GM18861 (cell line): ENCODE measurements around the gene DENND1B.
"Not testable (repeated sequence)": the region's sequence is repeated elsewhere in the genome, so short reads cannot be mapped to it uniquely, and the experiment has no call there.

ENCODE experiments used
- ATAC-seq: cut with Tn5 transposase; IDR thresholded peaks from one replicate; pipeline ENCODE4 v1.9.1; 2021; ENCODE audit not compliant: unreplicated experiment

The DENND1B gene

DNA sequence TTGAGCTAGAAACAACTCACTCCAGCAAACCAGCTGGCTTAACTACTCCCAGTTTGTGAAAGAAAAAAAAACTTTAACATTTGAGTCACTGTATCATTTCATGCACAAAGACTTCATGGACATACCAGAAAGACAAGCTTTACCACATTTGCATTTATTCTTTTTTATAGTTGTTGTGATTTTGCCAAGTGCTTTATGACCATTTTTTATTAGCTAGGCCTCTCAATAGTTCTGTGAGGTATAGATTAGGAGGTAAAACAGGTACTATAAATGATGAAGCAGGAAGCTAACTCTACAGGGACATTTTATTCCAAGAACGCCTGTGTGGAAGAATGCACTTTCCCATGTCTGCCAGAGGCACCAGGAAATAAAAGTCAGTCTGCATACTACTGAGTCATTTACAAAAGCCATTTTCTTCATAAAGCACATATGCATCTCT, 8.2 kb upstream of the DENND1B start:
- no peak for ATAC-seq

DNA sequence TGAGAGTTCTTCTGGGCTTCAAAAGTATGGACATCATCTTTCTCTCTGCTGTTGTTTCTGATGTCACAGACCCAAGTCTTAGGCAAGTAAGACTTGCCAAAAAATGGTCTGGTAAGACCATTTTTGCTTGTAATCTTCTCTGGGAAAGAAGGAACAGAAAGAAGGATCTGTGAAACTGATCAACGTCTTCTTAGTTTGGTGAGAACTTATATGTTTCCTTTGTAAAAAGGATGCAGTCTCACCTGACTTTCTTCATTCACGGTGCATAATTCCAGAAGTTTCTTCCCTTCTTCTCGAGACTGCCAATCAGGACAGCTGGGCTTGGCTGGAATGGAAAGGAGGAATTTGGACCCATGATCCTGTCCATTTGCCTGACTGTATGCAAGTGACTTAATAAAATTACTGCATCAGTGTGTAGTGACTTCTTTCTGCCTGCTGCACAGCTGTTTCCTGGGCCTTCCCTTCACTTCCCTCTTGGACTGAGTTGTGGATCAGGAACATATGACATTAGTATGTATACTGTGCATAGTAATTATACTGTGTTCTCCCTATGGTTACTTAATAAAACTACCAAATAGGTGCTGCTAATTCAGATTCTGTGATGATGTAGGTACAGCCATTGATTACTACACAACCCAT, 7.6 kb upstream of the DENND1B start:
- no peak for ATAC-seq

- ATAC-seq, result no peak
Measured at GRCh38 chr1:197781968-197782721, 6.9 kb upstream of the DENND1B start.

- ATAC-seq, result no peak
Measured at GRCh38 chr1:197779921-197780320, 4.6 kb upstream of the DENND1B start.

GRCh38 chr1:197778366-197778945, 3.2 kb upstream of the DENND1B start:
- no peak for ATAC-seq

DNA sequence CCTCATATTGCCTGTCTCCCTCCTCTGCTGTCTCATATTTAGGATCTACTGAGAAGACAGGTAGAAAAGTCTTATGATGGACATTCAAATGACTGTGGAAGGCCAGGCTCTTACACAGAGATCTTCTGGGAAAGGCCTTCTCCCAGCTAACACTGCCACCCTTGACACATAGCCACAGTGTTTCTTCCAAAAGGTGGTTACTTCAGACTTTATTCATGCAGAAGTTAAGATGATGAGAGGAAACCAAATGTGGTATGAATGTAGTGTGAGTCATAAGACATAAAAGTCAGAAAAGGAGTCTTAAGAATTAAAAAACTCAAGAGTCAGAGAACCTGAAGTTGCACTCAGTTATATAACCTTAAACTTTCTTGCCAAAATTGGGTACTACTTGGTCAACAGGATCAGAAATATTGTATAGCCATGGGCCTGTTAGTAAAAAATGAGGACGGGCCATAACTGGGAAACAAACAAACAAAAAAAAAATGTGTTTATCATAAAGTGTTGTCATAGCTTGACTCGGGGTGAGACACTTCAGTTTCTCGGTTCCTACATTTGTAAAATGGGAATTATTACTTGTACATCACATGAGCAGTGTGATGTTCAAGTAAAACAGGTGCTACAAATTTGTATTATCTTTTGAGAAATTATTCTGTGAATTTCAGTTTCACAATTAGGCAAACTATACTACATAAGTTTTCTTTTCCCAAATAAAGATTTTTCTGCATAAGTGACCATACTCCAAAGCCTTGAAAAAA, 1.2 kb upstream of the DENND1B start:
- peak; percentile 30 for ATAC-seq

DNA sequence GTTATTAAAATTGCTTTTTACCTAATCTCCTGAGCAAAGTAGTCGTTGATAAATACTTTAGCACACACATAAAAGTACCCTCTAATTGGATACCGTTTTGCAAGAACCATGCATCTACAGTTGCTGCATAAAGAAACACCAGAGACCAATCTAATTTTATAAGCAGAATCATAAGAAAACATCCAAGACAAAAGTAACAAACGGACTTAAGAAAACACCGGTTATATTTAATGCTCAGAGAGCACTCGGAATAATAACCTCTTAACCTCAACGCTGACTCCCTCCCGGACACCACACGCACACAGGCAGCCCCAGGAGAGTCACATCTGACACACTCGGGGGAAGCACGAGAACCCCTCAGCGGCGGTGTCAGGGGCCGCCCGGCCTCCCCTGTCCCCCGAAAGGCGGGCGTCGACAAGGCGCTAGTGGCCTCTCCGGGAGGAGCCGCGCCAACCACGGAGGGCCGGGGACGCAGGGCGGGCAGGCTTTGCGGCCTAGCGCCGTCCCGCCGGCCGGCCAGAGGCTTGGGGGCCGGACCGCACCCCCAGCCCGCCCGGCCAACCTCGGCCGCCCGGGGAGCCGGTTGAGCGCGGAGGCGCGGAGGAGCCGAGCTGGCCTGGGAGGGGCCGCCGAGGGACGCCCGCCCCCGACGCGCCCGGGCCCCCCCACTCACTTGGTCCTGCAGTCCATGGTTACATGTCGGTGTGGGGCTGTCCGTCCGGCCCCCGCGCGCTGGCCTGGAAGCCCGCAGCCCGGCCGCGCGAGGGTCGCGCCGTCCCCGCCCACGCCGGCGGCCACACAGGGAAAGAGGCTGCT, 606 bp downstream of the DENND1B start:
- peak; percentile 24 for ATAC-seq

DNA sequence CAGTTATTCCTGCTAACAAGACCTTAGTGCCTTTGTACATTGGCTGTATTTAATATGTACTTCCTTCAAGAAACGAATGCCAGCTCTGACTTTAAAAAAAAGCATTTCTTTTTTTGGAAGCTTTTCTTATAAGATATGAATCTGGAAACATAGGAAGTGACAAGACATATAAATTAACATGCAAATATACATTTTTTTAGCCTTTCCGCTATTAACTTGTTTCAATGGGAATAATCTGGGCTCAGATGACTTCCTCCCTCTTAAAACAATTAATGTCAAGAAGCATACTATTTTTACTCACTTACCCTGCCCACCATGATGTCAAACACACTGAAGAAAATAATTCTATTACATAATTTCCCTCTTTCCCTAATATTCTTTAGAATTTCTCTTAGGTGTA, 1.4 kb downstream of the DENND1B start:
- ATAC-seq, result no peak

- no peak for ATAC-seq
Measured at GRCh38 chr1:197771904-197772556, 3.2 kb downstream of the DENND1B start.

DNA sequence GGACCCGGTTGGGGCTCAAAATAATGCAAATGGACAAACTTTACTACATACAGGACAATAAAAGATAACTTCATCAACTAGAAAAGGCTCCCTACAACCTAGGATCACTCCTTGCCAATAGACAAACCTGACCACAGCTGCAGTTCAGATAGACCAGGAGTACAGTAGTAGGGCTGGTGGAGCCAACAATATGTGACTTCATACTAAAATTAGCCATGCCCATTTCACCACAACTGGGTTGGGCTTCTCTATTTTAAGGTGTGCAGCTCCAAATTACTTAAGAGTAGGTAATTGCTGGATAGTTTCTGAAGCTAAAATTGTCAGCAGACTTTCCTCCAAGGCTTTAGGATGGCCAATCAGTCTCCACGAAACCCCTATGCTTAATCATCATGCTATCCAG, 3.9 kb downstream of the DENND1B start:
- ATAC-seq, result no peak

GRCh38 chr1:197770243-197770642, 5.0 kb downstream of the DENND1B start:
- ATAC-seq, result no peak

DNA sequence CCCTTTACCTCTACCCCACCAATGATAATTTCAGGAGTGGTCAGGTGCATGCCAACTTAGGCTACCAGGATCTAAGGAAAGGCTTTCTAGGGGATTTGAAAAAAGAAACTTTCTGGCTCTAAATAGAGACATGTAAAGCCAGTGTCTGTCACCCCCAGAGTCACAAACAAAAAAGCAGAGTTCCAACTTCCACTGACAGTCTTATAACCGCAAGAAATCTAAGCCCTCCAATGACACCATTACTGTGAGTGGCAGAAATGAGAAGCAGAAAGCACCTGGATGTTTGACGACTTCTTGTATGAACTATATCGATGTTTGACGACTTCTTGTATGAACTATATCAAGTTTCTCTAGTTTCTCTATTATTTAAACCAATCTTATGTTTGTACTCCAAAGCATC, 6.0 kb downstream of the DENND1B start:
- no peak for ATAC-seq

DNA sequence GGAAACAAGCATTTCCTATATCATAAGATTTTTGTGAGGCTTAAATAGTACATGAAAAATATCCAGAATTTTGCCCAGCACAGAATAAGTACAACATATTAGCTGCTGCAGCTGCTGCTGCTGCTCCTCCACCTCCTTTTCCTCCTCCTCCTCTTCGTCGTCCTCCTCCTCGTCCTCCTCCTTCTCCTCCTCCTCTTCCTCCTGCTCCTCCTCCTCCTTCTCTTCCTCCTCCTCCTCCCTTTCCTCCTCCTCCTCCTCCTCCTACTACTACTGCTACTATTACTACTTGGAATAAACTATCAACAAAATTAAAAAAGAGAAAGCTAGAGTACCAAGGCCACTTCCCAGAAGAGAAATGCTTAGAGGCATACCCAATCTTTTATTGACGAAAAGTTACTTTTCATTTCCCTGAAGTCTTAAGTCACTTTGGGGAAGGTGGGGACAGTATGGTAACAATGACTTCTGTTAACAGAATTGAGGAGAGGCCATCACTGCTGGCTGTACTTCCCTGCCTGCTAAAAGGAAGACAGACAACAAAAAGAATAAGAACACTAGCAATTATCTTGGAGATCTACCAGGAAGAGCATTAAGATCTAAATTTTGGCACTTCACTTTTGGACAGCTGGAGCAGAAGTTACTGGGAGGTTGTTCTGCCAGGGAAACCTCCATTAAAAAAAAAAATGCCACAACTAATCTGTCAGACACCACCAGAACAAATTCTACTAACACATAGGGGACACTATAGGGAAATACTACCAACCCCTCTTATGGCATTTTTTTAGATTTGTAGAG, 7.1 kb downstream of the DENND1B start:
- no peak for ATAC-seq

GRCh38 chr1:197763769-197764168, 11.5 kb downstream of the DENND1B start:
- ATAC-seq, result no peak

- no peak for ATAC-seq
Measured at GRCh38 chr1:197763307-197763706, 12.0 kb downstream of the DENND1B start.

- no peak for ATAC-seq
Measured at GRCh38 chr1:197761654-197762053, 13.6 kb downstream of the DENND1B start.

DNA sequence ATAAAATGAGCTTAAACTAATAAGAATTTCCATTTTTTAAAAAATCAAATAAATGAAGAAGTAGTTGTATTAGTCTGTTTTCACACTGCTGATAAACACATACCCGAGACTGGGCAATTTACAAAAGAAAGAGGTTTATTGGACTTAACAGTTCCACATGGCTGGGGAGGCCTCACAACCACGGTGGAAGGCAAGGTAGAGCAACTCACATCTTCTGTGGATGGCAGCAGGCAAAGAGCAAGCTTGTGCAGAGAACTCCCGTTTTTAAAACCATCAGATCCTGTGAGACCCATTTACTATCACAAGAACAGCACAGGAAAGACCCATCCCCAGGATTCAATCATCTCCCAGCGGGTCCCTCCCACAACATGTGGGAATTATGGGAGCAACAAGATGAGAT, 19.7 kb downstream of the DENND1B start:
- ATAC-seq, result not testable (repeated sequence)

- not testable (repeated sequence) for ATAC-seq
Measured at GRCh38 chr1:197752652-197753164, 22.6 kb downstream of the DENND1B start.

DNA sequence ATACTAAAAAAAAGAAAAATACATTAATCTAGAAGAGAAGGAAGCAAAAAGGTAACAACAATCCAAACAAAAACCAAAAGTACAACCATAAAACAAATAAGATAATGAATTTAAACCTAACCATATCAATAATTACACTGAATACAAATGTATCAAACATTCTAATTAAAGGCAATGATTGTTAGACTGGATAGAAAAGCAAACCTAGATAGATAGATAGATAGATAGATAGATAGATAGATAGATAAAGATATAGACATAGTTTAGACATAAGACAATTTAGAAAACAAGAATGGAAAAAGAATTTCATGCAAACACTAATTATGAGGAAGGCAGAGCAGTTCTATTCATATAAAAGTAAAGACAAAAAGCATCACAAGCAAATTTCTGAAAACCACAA, 24.9 kb downstream of the DENND1B start:
- no peak for ATAC-seq
